ENCODE measurements around the gene ALK.

DNA sequence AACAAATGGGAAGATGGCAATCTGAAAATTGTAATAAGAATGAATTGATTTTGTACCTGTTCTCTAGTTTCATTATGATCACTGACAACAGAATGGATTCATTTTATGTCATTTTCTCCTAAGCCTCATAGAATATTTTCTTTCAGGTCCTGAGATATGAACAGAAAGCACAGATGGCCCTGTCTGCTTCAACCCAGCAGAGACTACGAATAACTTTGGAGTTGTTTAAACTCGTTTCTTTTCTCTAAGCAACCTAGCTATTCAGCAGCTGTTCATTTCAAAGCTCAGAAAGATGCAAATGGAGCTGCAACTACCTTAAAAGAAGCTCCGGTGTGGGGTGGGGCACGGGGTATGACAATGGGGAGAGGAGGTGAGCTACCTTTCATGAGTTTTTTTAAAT is 124.9 kb downstream of the ALK start:
- TF ChIP-seq, protein P1, sequence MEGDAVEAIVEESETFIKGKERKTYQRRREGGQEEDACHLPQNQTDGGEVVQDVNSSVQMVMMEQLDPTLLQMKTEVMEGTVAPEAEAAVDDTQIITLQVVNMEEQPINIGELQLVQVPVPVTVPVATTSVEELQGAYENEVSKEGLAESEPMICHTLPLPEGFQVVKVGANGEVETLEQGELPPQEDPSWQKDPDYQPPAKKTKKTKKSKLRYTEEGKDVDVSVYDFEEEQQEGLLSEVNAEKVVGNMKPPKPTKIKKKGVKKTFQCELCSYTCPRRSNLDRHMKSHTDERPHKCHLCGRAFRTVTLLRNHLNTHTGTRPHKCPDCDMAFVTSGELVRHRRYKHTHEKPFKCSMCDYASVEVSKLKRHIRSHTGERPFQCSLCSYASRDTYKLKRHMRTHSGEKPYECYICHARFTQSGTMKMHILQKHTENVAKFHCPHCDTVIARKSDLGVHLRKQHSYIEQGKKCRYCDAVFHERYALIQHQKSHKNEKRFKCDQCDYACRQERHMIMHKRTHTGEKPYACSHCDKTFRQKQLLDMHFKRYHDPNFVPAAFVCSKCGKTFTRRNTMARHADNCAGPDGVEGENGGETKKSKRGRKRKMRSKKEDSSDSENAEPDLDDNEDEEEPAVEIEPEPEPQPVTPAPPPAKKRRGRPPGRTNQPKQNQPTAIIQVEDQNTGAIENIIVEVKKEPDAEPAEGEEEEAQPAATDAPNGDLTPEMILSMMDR (IDR thresholded peaks at IDR 0.05), result no peak
- TF ChIP-seq POLR2A (IDR thresholded peaks at IDR 0.05) (no peak), POLR2AphosphoS5 (IDR thresholded peaks at IDR 0.05) (no peak)
